TTC549 (cell line): ENCODE results near the gene SLIT1.
"Not testable (repeated sequence)": the region's sequence is repeated elsewhere in the genome, so short reads cannot be mapped to it uniquely, and the experiment has no call there.

ENCODE experiments used
- FAIRE-seq: peaks from 2 replicates; lab custom pipeline; 2012; peaks lifted over from hg19 to GRCh38; lab: Jason Lieb, UNC

Gene SLIT1

DNA sequence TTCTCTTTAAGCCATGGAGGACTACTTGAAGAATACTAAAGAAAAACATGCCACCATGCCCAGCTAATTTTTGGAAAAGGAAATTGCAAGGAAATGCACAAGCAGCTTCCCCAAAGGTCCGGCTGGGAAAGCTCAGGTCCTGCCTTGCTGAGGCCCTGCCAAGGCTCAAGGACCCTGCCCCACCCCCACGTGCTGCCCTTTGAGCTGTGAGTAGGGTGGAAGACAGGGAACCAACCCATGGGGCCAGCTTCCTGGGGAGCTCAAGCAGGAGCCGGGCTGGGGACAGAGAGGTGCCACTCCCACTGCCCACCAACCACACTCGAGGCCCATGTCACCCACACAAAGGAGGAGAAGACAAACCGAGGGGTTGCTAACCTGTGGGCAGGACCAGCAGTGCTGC lies 78.2 kb downstream of the SLIT1 start:
- no peak for FAIRE-seq

DNA sequence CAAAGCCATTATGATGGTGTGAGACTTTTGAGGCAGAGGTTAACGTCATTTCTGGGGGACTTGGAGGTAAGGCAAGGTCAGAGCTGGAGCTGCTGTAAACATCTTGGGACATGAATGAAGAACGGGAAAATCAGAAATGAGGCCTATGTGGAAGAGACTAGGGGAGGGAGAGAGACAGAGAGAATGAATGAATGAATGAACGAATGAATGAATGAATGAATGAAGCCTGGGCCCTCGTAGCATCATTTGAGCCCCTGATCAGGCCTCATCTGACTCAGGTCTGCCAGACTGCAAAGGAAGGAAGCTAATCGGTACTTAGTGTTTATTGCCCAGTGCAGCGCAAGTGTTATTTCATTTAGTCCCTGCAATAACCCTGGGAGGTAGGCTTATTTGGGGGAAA lies 79.6 kb downstream of the SLIT1 start:
- FAIRE-seq = no peak

DNA sequence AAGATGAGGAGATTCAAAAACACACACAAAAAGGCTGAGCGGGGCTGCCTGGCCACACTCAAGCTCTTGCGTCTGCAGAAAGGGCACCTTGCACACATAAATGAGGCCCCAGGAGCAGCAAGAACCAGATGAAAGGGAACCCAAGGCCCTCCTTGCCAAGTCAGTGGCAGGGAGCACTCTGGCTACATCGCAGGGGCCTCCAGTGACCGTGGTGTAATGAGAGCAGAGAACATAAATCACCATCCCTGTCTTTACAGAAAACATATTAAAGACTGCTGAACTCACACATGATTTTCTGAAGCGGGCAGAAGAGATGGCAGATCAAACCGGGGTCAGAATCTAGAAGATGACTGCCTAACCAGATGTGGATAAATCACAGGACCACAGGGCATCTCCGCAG lies 80.5 kb downstream of the SLIT1 start:
- no peak for FAIRE-seq

- FAIRE-seq = no peak
Measured at GRCh38 chr10:97103316-97104080, 82.3 kb downstream of the SLIT1 start.

GRCh38 chr10:97102441-97102840 lies 83.3 kb downstream of the SLIT1 start:
- no peak for FAIRE-seq

- FAIRE-seq = no peak
Measured at GRCh38 chr10:97101166-97101940, 84.4 kb downstream of the SLIT1 start.

DNA sequence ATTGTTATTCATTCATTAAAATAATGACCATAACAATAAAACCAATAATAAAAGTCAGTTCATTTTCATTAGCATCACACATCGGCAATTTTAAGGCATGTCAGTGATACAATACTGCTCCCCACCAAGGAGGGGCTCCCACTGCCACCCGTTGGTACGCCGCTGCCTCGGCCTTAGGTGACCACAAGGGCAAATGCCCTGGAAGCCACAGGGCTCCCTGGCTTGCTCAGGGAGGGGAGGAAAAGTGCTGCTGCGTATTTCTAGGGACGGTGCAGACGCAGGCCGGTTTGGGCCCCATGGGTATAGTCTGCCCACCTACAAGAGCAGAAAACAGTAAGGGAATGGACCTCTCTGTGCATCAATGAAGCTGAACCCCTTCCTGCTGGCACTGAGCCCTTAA lies 85.1 kb downstream of the SLIT1 start:
- FAIRE-seq = no peak

GRCh38 chr10:97099868-97100267 lies 85.9 kb downstream of the SLIT1 start:
- no peak for FAIRE-seq

GRCh38 chr10:97099089-97099488 lies 86.7 kb downstream of the SLIT1 start:
- no peak for FAIRE-seq

DNA sequence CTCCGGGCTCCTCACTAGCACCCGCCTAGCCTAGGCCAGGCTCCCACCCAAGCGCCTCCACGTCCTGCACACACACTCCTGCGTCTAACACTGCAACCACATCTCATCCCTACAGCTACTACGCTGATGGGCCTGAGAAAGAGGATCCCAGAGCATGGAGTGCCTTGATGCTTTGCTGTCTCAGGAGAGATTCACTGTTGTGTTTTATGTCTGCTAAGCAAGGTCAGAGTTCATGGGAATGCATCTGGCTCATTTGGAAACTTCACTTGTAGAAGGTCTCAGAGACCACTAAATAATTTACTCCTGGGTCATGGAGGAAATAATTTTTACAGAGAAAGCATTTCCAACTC lies 88.7 kb downstream of the SLIT1 start:
- FAIRE-seq = no peak

GRCh38 chr10:97096261-97097083 lies 89.3 kb downstream of the SLIT1 start:
- FAIRE-seq = no peak

- FAIRE-seq = no peak
Measured at GRCh38 chr10:97095701-97096260, 90.0 kb downstream of the SLIT1 start.

- no peak for FAIRE-seq
Measured at GRCh38 chr10:97090644-97091043, 95.1 kb downstream of the SLIT1 start.

DNA sequence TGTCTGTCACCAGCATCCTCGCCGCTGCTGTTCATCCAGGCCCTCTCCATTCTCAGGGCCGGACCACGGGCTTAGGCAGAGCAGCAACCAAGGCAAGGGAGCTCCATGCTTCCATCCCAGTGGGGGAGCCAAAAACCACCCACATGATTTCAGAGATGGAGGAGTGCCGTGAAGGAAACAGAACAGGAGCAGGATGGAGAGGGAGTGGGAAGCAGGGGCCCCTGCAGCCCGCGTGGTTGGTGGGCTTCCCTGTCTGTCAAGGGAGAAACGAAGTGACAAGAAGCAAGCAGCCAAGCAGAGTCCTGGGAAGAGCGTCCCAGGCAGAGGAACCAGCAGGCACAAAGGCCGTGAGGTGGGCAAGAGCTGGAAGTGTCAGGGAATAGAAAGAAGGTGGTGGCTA lies 95.7 kb downstream of the SLIT1 start:
- FAIRE-seq = no peak

- no peak for FAIRE-seq
Measured at GRCh38 chr10:97089209-97089870, 96.4 kb downstream of the SLIT1 start.

GRCh38 chr10:97087296-97087695 lies 98.5 kb downstream of the SLIT1 start:
- FAIRE-seq = no peak

- FAIRE-seq = no peak
Measured at GRCh38 chr10:97086530-97086929, 99.2 kb downstream of the SLIT1 start.

- no peak for FAIRE-seq
Measured at GRCh38 chr10:97083228-97083829, 102.4 kb downstream of the SLIT1 start.

DNA sequence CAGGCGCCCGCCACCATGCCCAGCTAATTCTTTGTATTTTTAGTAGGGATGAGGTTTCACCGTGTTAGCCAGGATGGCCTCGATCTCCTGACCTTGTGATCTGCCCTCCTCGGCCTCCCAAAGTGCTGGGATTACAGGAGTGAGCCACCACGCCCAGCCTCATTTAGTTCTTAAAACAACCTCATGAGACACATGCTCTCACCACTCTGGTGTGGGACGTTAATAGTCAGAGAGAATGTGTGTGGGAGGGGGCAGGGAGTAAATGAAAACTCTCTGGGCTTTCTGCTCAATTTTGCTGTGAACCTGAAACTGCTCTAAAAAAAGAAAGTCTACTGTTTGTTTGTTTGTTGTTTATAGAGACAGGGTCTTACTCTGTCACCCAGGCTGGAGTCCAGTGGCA lies 103.2 kb downstream of the SLIT1 start:
- FAIRE-seq = not testable (repeated sequence)

DNA sequence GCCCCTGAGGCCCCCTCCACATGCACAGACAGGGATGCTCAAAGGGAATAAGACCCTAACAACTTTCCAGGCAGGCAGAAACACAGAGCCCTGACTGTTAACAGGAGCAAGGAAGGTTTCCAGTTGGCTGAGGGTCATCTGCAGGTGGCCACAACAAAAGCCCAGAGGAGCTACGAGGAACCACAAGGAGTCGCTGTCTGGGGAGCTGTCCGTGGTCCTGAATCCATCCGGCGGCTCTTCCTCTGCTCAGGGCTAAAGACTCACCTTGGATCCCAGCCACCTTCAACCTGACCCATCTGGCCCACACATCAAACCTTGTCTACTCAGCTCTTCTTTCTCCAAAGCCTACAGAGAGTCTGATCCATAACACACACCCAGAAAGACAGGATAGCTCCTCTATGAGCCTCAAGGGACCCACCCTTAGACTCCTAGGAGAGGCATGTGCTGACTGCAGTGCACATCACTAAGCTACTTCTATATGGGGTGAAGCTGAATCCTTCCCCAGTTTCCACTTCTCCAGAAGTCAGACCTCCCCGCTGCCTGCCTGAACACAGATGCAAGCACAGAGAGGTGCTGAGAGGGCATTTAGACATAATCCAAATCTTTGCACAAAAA lies 104.0 kb downstream of the SLIT1 start:
- no peak for FAIRE-seq

GRCh38 chr10:97080051-97080776 lies 105.5 kb downstream of the SLIT1 start:
- no peak for FAIRE-seq
